ENCODE data around the gene STX10. TPM values are rescaled to one million over a fixed set of nuclear protein-coding genes. Genes with fewer than 3 reads are reported as not detected.

The STX10 gene
- total RNA-seq, 4 donors from 2014 or later, result 58.6 to 145 (median 86.6) TPM

DNA sequence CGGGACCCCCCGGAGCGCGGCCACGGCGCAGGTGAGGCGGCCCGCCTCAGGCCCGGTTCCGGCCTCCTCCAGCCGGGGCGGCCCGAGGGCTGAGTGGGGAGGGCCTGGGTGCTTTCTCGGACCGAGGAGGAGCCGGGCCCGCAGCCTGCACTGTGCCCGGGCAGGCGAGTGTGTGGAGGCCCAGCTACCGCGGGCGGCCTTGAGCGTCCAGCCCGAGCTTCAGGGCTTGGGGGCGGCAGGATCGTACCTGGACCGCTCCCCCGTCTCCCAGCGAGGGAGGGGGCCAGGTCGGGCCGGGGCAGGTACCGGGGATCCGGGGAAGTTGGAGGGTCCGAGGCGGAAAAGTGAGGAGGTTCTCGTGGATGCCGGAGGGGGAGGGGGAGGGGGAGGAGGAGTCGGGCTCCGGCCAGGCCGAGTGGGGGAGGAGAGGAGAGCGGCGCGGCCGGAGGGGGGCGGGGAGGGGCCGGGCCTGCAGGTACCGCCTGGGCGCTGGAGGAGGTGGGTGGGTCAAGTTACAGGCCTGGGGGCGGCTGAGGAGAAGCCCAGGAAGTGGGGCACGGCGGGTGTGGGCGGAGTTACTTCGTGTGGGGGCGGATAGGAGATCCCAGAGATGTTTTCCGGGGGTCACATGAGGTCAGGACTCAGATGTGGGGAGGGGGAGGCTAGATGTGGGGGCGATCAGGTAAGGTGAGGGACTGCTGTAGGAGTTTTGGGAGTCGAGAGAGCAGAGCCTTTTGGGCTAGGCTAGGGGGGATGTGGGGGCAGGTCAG, 31.6 kb downstream of the STX10 start:
- no peak for DNase-seq (ENCODE audit: low spot score in 2 of 2)
- no peaks in the 10 kb centered on the region for H3K9me3 ChIP-seq
- no peak for TF ChIP-seq CTCF (IDR thresholded peaks at IDR 0.05)
- no peak for TF ChIP-seq POLR2A (IDR thresholded peaks at IDR 0.05)
- TF ChIP-seq EP300 (IDR thresholded peaks at IDR 0.05), result no peak
- H3K27me3 ChIP-seq, result no peaks in the 10 kb centered on the region
- peak overlapping the region in 3 of 4 donors; percentile 5 to 84 (median 75) for H3K27ac ChIP-seq
- H3K36me3 ChIP-seq, result peaks cover 0 to 21% (median 0%) of the 10 kb centered on the region in 3 donors
- 1 to 3% methylated on average over 25 to 37 of the region's 57 CpGs for WGBS, 2 donors
- peak overlapping the region; percentile 56 to 99 (median 92) for H3K4me3 ChIP-seq
- peaks cover 0 to 70% (median 26%) of the 10 kb centered on the region in 4 donors for H3K4me1 ChIP-seq

DNA sequence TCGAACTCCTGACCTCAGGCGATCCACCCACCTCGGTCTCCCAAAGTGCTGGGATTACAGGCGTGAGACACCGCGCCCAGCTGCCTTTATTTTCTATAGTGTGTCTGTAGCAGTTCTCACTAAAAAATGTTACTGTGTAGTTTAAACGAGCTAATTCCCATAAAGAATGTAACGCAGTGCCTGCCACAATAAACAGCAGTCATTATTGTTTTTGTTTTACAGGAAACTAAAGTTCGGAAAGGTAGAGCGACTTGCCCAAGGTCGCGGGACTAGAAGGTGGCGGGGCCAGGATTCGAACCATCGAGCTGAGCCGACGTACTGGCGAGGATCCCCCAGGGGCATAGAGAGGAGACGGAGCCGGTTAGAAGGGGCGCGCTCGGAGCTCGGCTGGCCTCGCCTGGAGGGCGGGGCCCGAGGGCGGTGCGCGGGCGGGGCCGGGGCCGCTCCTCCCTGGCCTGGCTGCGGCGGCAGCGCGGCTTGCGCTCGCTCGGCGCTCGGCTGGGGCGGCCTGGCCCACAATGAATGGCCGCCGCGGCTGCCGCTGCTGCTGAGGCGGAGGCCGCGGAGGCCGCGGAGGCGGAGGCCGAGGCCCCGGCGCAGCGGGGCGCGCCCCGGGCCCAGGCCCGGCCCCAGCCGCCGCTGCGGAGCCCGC, 32.3 kb downstream of the STX10 start, which contains the start of gene NACC1:
Gene NACC1 (plus strand): TSS at position 493 of the 652 bp plus-strand sequence. CDS start 16,944 bp downstream, outside the sequence.
- Histone ChIP-seq H3K27me3 (no peaks in the 10 kb centered on the region), H3K4me3 (peak within 1 kb of the TSS; percentile 80 to 99 (median 92)), H3K27ac (peak within 1 kb of the TSS in 3 of 4 donors; percentile 61 to 84 (median 77)), H3K36me3 (peaks cover 0 to 28% (median 0%) of the 10 kb centered on the region in 3 donors), H3K4me1 (peaks cover 0 to 70% (median 26%) of the 10 kb centered on the region in 4 donors), H3K9me3 (no peaks in the 10 kb centered on the region)
- 5 to 10% methylated on average over 25 to 35 of the region's 65 CpGs for WGBS, 2 donors
- TF ChIP-seq EP300 (IDR thresholded peaks at IDR 0.05), result peak in 1 of 2 donors; percentile 45
- no peak for TF ChIP-seq POLR2A (IDR thresholded peaks at IDR 0.05)
- TF ChIP-seq CTCF (IDR thresholded peaks at IDR 0.05), result peak in 1 of 5 experiments; percentile 26
- DNase-seq (ENCODE audit: low spot score in 2 of 2), result peak; percentile 71

GRCh38 chr19:13117176-13117771, 32.9 kb downstream of the STX10 start:
- H3K9me3 ChIP-seq, result no peaks in the 10 kb centered on the region
- no peaks in the 10 kb centered on the region for H3K27me3 ChIP-seq
- peak overlapping the region in 3 of 4 donors; percentile 61 to 77 (median 71) for H3K27ac ChIP-seq
- TF ChIP-seq POLR2A (IDR thresholded peaks at IDR 0.05), result no peak
- no peak for TF ChIP-seq CTCF (IDR thresholded peaks at IDR 0.05)
- TF ChIP-seq EP300 (IDR thresholded peaks at IDR 0.05), result no peak
- H3K4me1 ChIP-seq, result peaks cover 0 to 66% (median 26%) of the 10 kb centered on the region in 4 donors
- no peak for DNase-seq (ENCODE audit: low spot score in 2 of 2)
- H3K4me3 ChIP-seq, result peak overlapping the region; percentile 80 to 99 (median 88)
- 16 to 19% methylated on average over 20 of the region's 20 CpGs for WGBS, 2 donors
- H3K36me3 ChIP-seq, result peaks cover 0 to 35% (median 5%) of the 10 kb centered on the region in 3 donors

DNA sequence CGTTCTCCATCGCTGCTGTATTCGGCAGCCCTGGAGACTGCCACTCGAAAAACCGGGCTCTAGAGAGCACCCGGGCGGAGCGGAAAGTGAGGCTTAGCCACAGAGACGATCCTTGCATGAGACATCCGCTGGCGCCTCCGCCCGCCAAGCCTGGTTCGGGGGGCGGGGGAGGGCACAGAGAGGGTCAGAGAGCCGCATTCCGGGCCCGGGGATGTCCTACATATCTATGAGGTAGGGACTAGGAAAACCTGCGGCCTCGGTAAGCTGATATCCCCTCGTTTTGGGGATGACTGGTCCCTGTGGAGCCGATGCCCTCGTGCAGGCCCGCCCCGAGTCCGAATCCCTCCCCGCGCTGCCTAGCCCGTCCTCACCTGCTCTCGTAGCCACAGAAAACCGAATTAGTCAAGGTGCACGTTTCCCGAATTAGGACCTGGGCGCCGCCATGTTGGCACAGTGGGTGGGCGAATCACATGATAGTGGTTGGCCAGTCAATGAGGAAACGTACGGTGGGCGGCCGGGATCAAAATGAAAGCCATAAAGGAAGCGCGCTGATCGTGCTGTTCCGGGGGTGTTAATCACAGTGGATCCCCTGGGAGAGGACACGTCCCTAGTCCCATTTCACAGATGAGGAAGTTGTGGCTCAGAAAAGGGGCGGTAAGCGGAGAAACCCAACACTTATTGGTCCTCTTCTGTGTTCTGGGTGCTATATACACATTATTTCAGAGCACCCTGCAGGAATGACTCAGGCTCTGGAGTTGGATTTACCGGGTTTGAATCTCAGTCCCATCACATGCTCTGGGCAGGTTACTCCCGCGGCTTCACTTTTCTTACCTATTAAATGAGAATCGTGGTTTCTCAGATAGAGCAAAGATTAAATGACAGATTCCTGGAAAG, 33.6 kb downstream of the STX10 start, which contains the start of gene TRMT1:
Gene TRMT1 (minus strand): TSS at position 459 of the 894 bp plus-strand sequence. CDS start 341 bp downstream, at position 118.
- Histone ChIP-seq H3K27ac (peak within 1 kb of the TSS in 3 of 4 donors; percentile 61 to 77 (median 71)), H3K9me3 (no peaks in the 10 kb centered on the region)

More for the DNA sequence above, 33.6 kb downstream of the STX10 start, which contains the start of gene TRMT1:
- peak in 1 of 2 donors; percentile 22 for TF ChIP-seq POLR2A (IDR thresholded peaks at IDR 0.05)
- TF ChIP-seq EP300 (IDR thresholded peaks at IDR 0.05), result peak; percentile 50 to 96
- TF ChIP-seq CTCF (IDR thresholded peaks at IDR 0.05), result peak in 1 of 5 experiments; percentile 48
- 1% methylated on average over 38 to 47 of the region's 51 CpGs for WGBS, 2 donors
- Histone ChIP-seq H3K27me3 (no peaks in the 10 kb centered on the region), H3K4me3 (peak within 1 kb of the TSS; percentile 80 to 99 (median 88)), H3K36me3 (peaks cover 0 to 37% (median 5%) of the 10 kb centered on the region in 3 donors), H3K4me1 (peaks cover 0 to 58% (median 26%) of the 10 kb centered on the region in 4 donors)
- peak; percentile 88 to 98 for DNase-seq (ENCODE audit: low spot score in 2 of 2)

Data from tibial nerve (tissue), 4 donors.